Fibroblast of skin of left quadriceps (primary cell): ENCODE data around the gene MS4A15.
"Not testable (repeated sequence)": the region's sequence is repeated elsewhere in the genome, so short reads cannot be mapped to it uniquely, and the experiment has no call there.

Experiments
- DNase-seq, 2 experiments: peaks; one replicate each; pipeline ENCODE4 v3.0.0-alpha.2; 2013; ENCODE audit warnings: low read depth in 2 of 2

The MS4A15 gene

DNA sequence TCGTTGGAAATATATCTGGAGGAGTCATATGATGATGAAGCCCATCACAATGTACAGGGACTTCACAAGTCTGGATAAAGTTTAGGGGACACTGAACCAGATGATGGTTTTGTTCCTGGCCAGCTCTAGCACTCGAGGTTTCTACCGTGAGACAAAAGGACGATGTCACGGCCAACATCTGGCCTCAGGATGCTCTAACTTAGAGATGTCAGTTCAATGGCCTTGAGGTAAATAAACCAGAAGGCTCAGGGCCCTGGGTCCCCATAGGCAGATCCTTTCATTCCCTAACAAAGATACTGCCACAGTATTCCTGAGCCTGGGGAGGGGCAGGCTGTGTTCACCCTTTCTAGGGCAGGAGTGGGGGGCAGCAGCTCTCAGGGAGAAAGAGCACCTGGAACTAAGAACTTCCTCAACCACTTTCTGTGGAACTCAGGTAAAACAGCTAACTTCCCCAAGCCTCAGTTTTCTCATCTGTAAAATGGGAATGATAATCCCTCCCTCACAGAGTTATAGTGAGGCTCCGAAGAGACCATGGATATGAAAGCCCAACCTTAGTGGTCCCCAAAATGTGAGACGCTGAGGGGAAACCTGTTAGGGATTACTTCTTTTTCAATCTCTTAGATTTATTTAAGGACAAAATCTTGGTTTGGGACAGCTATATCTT, 46.7 kb downstream of the MS4A15 start:
- DNase-seq = no peak

GRCh38 chr11:60809249-60809648, 52.6 kb downstream of the MS4A15 start:
- DNase-seq = no peak

- DNase-seq = no peak
Observed at GRCh38 chr11:60809691-60810090, 53.0 kb downstream of the MS4A15 start.

- no peak for DNase-seq
Observed at GRCh38 chr11:60810151-60810550, 53.5 kb downstream of the MS4A15 start.

- no peak for DNase-seq
Observed at GRCh38 chr11:60810569-60810968, 53.9 kb downstream of the MS4A15 start.

- no peak for DNase-seq
Observed at GRCh38 chr11:60813324-60813723, 56.7 kb downstream of the MS4A15 start.

DNA sequence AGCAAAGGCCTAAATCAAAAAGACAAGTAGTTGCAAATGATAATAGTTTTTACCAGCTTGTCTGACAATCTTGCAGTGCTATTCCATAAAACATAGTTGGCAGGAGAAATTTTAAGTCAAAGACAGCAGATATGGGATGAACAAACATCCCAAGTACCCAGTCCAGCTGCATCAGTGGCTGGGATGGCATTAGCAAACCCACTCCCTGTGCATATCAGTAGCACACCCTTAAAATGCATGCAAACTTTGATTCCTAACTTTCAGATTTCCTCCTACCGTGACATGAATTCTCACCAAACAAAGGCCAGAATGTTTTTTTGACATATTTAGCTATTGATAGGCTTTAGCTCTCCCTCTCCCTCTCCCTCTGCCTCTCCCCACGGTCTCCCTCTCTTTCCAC, 57.4 kb downstream of the MS4A15 start:
- DNase-seq = no peak

GRCh38 chr11:60816590-60817157, 60.0 kb downstream of the MS4A15 start:
- no peak for DNase-seq

DNA sequence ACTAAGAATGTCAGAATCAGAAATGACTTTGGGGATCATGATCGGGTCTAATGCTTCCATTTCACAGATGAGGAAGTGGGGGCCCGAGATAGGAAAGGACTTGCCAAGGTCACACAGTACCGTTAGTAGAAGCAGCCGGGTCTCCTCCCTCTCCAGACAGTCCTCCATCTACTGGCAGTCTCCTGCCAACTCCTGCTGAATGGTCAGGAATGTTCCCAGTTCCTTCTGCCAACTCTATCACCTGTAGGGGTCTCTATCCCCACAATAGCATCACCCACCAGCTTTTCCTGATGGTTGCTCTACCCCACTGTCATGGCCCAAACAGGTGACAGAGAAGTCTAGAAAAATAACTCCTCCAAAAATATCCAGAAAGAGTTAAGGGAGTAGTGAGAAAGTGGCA, 61.4 kb downstream of the MS4A15 start:
- no peak for DNase-seq

- DNase-seq = no peak
Observed at GRCh38 chr11:60821827-60822599, 65.3 kb downstream of the MS4A15 start.

DNA sequence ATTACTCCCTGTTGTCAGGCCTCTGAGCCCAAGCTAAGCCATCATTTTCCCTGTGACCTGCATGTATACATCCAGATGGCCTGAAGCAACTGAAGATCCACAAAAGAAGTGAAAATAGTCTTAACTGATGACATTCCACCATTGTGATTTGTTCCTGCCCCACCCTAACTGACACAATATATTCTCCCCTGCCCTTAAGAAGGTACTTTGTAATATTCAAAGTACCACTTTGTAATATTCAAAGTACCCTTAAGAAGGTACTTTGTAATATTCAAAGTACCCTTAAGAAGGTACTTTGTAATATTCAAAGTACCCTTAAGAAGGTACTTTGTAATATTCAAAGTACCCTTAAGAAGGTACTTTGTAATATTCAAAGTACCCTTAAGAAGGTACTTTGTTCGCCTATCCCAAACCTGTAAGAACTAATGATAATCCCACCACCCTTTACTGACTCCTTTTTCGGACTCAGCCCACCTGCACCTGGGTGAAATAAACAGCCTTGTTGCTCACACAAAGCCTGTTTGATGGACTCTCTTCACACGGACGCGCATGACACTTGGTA, 67.2 kb downstream of the MS4A15 start:
- DNase-seq = not testable (repeated sequence)

DNA sequence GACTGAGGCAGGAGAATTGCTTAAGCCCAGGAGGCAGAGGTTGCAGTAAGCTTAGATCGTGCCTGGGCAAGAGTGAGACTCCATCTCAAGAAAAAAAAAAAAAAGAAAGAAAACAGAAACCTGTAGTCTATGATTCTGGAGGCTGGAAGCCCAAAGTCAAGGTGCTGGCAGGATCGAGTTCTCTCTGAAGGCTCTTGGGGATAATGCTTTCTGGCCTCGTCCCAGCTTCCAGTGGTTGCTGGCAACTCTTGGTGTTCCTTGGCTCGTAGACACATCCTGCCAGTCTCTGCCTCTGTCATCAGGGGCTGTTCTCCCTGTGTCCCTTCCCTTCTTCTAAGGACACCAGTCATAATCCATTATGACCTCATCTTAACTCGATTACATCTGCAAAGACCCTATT, 68.5 kb downstream of the MS4A15 start:
- DNase-seq = no peak

GRCh38 chr11:60825790-60826189, 69.1 kb downstream of the MS4A15 start:
- DNase-seq = no peak
